Measurements from ENCODE around the gene WDR31. TPM values are rescaled to one million over a fixed set of nuclear protein-coding genes. Genes with fewer than 3 reads are reported as not detected.

WDR31 gene
- total and polyA plus RNA-seq, 7 donors, result 0.66 to 6.9 (median 1.7) TPM

- Histone ChIP-seq H3K4me1 (no peaks in the 10 kb centered on the region), H3K27me3 (ENCODE audit: insufficient read depth in 3 of 3, low read length in 2 of 3) (peaks cover 0 to 40% (median 2%) of the 10 kb centered on the region in 3 donors), H3K9me3 (no peaks in the 10 kb centered on the region), H3K36me3 (ENCODE audit: insufficient read depth in 1 of 2, low read depth in 1 of 2) (no peaks in the 10 kb centered on the region), H3K27ac (no peak within 1 kb of the TSS), H3K4me3 (peak within 1 kb of the TSS; percentile 59)
- no peak for TF ChIP-seq CTCF (IDR thresholded peaks at IDR 0.05)
- intact Hi-C loops (cut with DNase I), result no loop called here
- 2% methylated on average over 67 to 71 of the region's 71 CpGs for WGBS, 3 donors
- ATAC-seq (peak in 2 of 4 donors; percentile 26 to 35), DNase-seq (no peak)
These were observed 9.5 kb upstream of the WDR31 start, which contains the start of gene BSPRY for GRCh38 chr9:113349445-113350094. Gene BSPRY (plus strand): TSS chr9:113349541. CDS start chr9:113349580, 39 bp downstream.

GRCh38 chr9:113349066-113349444, 9.0 kb upstream of the WDR31 start:
- no peak for ATAC-seq
- H3K27ac ChIP-seq, result no peak overlapping the region
- intact Hi-C loops (cut with DNase I), result no loop called here
- H3K4me1 ChIP-seq, result peaks cover 2% of the 10 kb centered on the region
- no peak for DNase-seq
- TF ChIP-seq CTCF (IDR thresholded peaks at IDR 0.05), result no peak
- peak overlapping the region; percentile 59 for H3K4me3 ChIP-seq
- no peaks in the 10 kb centered on the region for H3K9me3 ChIP-seq
- peaks cover 0 to 38% (median 2%) of the 10 kb centered on the region in 3 donors for H3K27me3 ChIP-seq (ENCODE audit: insufficient read depth in 3 of 3, low read length in 2 of 3)
- no peaks in the 10 kb centered on the region for H3K36me3 ChIP-seq (ENCODE audit: insufficient read depth in 1 of 2, low read depth in 1 of 2)
- 20 to 30% (median 26%) methylated on average over 13 of the region's 13 CpGs for whole genome bisulfite sequencing, 3 donors

- TF ChIP-seq CTCF (IDR thresholded peaks at IDR 0.05), result no peak
- 88 to 91% (median 88%) methylated on average over 3 of the region's 3 CpGs for WGBS, 3 donors
- Histone ChIP-seq H3K27ac (no peak overlapping the region), H3K27me3 (ENCODE audit: insufficient read depth in 3 of 3, low read length in 2 of 3) (peaks cover 0 to 38% (median 2%) of the 10 kb centered on the region in 3 donors), H3K4me3 (no peak overlapping the region), H3K4me1 (peaks cover 3% of the 10 kb centered on the region), H3K9me3 (no peaks in the 10 kb centered on the region), H3K36me3 (ENCODE audit: insufficient read depth in 1 of 2, low read depth in 1 of 2) (no peaks in the 10 kb centered on the region)
- ATAC-seq (no peak), DNase-seq (no peak)
- intact Hi-C loops (cut with DNase I), result no loop called here
These were observed 8.4 kb upstream of the WDR31 start for GRCh38 chr9:113348437-113348836.

GRCh38 chr9:113345671-113346070, 5.6 kb upstream of the WDR31 start:
- H3K4me1 ChIP-seq, result peaks cover 3% of the 10 kb centered on the region
- ATAC-seq, result no peak
- intact Hi-C loops (cut with DNase I), result no loop called here
- no peaks in the 10 kb centered on the region for H3K36me3 ChIP-seq (ENCODE audit: insufficient read depth in 1 of 2, low read depth in 1 of 2)
- H3K27ac ChIP-seq, result no peak overlapping the region
- peaks cover 0 to 20% (median 2%) of the 10 kb centered on the region in 3 donors for H3K27me3 ChIP-seq (ENCODE audit: insufficient read depth in 3 of 3, low read length in 2 of 3)
- no peaks in the 10 kb centered on the region for H3K9me3 ChIP-seq
- H3K4me3 ChIP-seq, result no peak overlapping the region
- 0 to 50% (median 42%) methylated on average over 1 of the region's 1 CpG for WGBS, 3 donors
- DNase-seq, result no peak
- TF ChIP-seq CTCF (IDR thresholded peaks at IDR 0.05), result no peak

GRCh38 chr9:113345190-113345589, 5.1 kb upstream of the WDR31 start:
- H3K4me1 ChIP-seq, result peaks cover 3% of the 10 kb centered on the region
- no peaks in the 10 kb centered on the region for H3K9me3 ChIP-seq
- 60 to 75% (median 65%) methylated on average over 2 of the region's 2 CpGs for WGBS, 3 donors
- no peak for DNase-seq
- H3K4me3 ChIP-seq, result no peak overlapping the region
- H3K27ac ChIP-seq, result no peak overlapping the region
- no peaks in the 10 kb centered on the region for H3K36me3 ChIP-seq (ENCODE audit: insufficient read depth in 1 of 2, low read depth in 1 of 2)
- TF ChIP-seq CTCF (IDR thresholded peaks at IDR 0.05), result no peak
- peaks cover 0 to 15% (median 2%) of the 10 kb centered on the region in 3 donors for H3K27me3 ChIP-seq (ENCODE audit: insufficient read depth in 3 of 3, low read length in 2 of 3)
- intact Hi-C loops (cut with DNase I), result no loop called here
- ATAC-seq, result no peak
